ENCODE results near the gene NPAS4.
"Not testable (repeated sequence)": the region's sequence is repeated elsewhere in the genome, so short reads cannot be mapped to it uniquely, and the experiment has no call there.

Gene NPAS4

DNA sequence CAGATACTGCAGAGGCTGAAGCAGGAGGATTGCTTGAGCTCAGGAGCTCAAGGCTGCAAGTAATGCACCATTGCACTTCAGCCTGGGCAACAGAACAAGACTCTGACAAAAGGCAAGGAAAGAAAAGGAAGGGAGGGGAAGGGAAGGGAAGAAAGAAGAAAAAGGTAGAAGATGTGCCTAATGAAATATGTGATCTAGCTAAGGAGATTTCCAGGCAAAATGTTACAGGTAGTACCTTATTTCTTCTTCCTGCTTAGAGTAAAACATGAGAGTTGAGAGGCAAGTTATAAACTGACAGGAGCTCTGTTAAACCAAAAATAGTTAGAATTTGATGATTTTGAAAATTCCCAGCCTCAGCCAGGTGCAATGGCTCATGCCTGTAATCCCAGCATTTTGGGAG lies 41.2 kb downstream of the NPAS4 start:
- no peak for TF ChIP-seq Cebpa-rat (IDR thresholded peaks at IDR 0.05)
- Histone ChIP-seq H4K20me1 (0 out of 22 replicates have a peak, but pooled peaks cover 0 to under 1% (median 0%) of the 10 kb centered on the region in 11 experiments), H3K4me1 (peaks cover 41 to 61% (median 54%) of the 10 kb centered on the region in 10 experiments), H3K27me3 (no peaks in the 10 kb centered on the region), H3K9me3 (replicated peaks in 1 of 11) (peaks cover 12 to 26% (median 25%) of the 10 kb centered on the region in 11 experiments; a peak in 16 of 22 replicates), H3K36me3 (no peaks in the 10 kb centered on the region), H3K4me2 (peak overlapping the region in 2 of 11 experiments; percentile 15 to 20; a peak in 2 of 22 replicates), H3K4me3 (no peak overlapping the region), H3K9ac (no peak overlapping the region), H3K27ac (no peak overlapping the region)

- Histone ChIP-seq H3K36me3 (no peaks in the 10 kb centered on the region), H3K27me3 (no peaks in the 10 kb centered on the region), H3K4me2 (0 out of 22 replicates have a peak overlapping the region, but pooled peaks of 1 of the 11 experiments have one; percentile 15), H4K20me1 (peaks cover 0 to 9% (median 7%) of the 10 kb centered on the region in 11 experiments; a peak in 9 of 22 replicates), H3K4me3 (no peak overlapping the region), H3K9ac (no peak overlapping the region), H3K27ac (no peak overlapping the region), H3K4me1 (peaks cover 41 to 60% (median 54%) of the 10 kb centered on the region in 10 experiments), H3K9me3 (replicated peaks in 1 of 11) (peaks cover 12 to 26% (median 25%) of the 10 kb centered on the region in 11 experiments; a peak in 16 of 22 replicates)
- no peak for TF ChIP-seq Cebpa-rat (IDR thresholded peaks at IDR 0.05)
These were observed 42.1 kb downstream of the NPAS4 start for GRCh38 chr11:66462911-66463310.

- H3K27ac ChIP-seq, H3K4me2 ChIP-seq, H3K27me3 ChIP-seq, H3K9ac ChIP-seq, H3K4me3 ChIP-seq, H3K36me3 ChIP-seq: not testable (repeated sequence)
- H3K9me3 ChIP-seq (replicated peaks in 1 of 11): peaks cover 12 to 26% (median 25%) of the 10 kb centered on the region in 11 experiments; a peak in 16 of 22 replicates
- H4K20me1 ChIP-seq: peaks cover 0 to 17% (median 12%) of the 10 kb centered on the region in 11 experiments; a peak in 9 of 22 replicates
- H3K4me1 ChIP-seq: peaks cover 40 to 60% (median 54%) of the 10 kb centered on the region in 10 experiments
These were observed 43.3 kb downstream of the NPAS4 start for GRCh38 chr11:66464116-66464515.

DNA sequence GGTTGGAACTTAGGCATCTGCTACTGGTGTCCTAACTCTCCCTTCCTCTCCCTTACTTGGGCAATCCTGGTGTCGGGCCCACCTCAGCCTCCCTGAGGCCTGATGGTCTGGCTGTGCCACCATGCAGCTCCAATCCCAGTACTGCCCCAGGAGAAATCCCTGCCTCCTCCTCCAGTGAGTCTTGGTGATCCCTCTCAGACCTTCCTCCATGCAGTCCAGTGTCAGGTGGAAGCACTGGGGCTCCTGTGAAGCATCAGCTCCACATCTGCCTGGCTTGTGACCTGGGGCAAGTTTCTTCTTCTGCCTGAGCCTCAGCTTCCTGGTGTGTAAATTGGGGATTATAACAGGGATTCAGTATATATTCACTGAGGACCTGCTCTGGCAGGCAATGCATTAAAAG lies 44.1 kb downstream of the NPAS4 start:
- Histone ChIP-seq H3K4me2 (peak overlapping the region; percentile 90 to 100 (median 96)), H3K9me3 (replicated peaks in 1 of 11) (peaks cover 12 to 26% (median 25%) of the 10 kb centered on the region in 11 experiments; a peak in 16 of 22 replicates), H3K27ac (peak overlapping the region in 8 of 11 experiments; percentile 15 to 73 (median 48); a peak in 12 of 22 replicates), H3K4me3 (peak overlapping the region in 3 of 10 experiments; percentile 9 to 80 (median 64); a peak in 5 of 20 replicates), H3K36me3 (no peaks in the 10 kb centered on the region), H3K9ac (peak overlapping the region in 7 of 11 experiments; percentile 7 to 84 (median 80); a peak in 10 of 22 replicates), H3K4me1 (peaks cover 38 to 57% (median 52%) of the 10 kb centered on the region in 10 experiments), H4K20me1 (peaks cover 0 to 17% (median 12%) of the 10 kb centered on the region in 11 experiments; a peak in 9 of 22 replicates), H3K27me3 (no peaks in the 10 kb centered on the region)
- TF ChIP-seq Cebpa-rat (IDR thresholded peaks at IDR 0.05): no peak

GRCh38 chr11:66465373-66466224 lies 44.8 kb downstream of the NPAS4 start:
- no peak for TF ChIP-seq Cebpa-rat (IDR thresholded peaks at IDR 0.05)
- Histone ChIP-seq H3K4me1 (peaks cover 38 to 64% (median 56%) of the 10 kb centered on the region in 10 experiments), H3K27me3 (no peaks in the 10 kb centered on the region), H3K36me3 (peaks cover 0 to 2% (median 0%) of the 10 kb centered on the region in 11 experiments; a peak in 3 of 22 replicates), H3K9ac (peak overlapping the region in 10 of 11 experiments; percentile 7 to 84 (median 80); a peak in 17 of 22 replicates), H3K4me3 (peak overlapping the region; percentile 64 to 84 (median 74)), H3K9me3 (replicated peaks in 1 of 11) (peaks cover 12 to 26% (median 25%) of the 10 kb centered on the region in 11 experiments; a peak in 16 of 22 replicates), H3K4me2 (peak overlapping the region; percentile 90 to 100 (median 96)), H4K20me1 (peaks cover 0 to 17% (median 12%) of the 10 kb centered on the region in 11 experiments; a peak in 9 of 22 replicates), H3K27ac (peak overlapping the region in 7 of 11 experiments; percentile 26 to 77 (median 49); a peak in 14 of 22 replicates)

GRCh38 chr11:66466225-66467033 lies 45.6 kb downstream of the NPAS4 start, which contains the start of gene PELI3:
PELI3 (plus strand) TSS chr11:66466905; CDS start chr11:66468129, 1,224 bp downstream.
- TF ChIP-seq Cebpa-rat (IDR thresholded peaks at IDR 0.05): no peak
- H3K9me3 ChIP-seq (replicated peaks in 1 of 11): peaks cover 7 to 20% (median 18%) of the 10 kb centered on the region in 11 experiments; a peak in 15 of 22 replicates
- no peaks in the 10 kb centered on the region for H3K27me3 ChIP-seq
- H3K9ac ChIP-seq: peak within 1 kb of the TSS; percentile 65 to 84 (median 80)
- peaks cover 0 to 17% (median 12%) of the 10 kb centered on the region in 11 experiments; a peak in 9 of 22 replicates for H4K20me1 ChIP-seq
- H3K4me2 ChIP-seq: peak within 1 kb of the TSS; percentile 94 to 100 (median 98)
- H3K27ac ChIP-seq: peak within 1 kb of the TSS; percentile 42 to 77 (median 73); a peak in 21 of 22 replicates
- peaks cover 38 to 65% (median 55%) of the 10 kb centered on the region in 10 experiments for H3K4me1 ChIP-seq
- H3K36me3 ChIP-seq: peaks cover 0 to 9% (median 5%) of the 10 kb centered on the region in 11 experiments; a peak in 9 of 22 replicates
- H3K4me3 ChIP-seq: peak within 1 kb of the TSS; percentile 64 to 84 (median 74)

- Histone ChIP-seq H3K36me3 (peaks cover 1 to 14% (median 8%) of the 10 kb centered on the region in 11 experiments; a peak in 15 of 22 replicates), H3K4me3 (peak overlapping the region; percentile 64 to 84 (median 74))
These were observed 46.3 kb downstream of the NPAS4 start for GRCh38 chr11:66467034-66467659.

More at GRCh38 chr11:66467034-66467659, 46.3 kb downstream of the NPAS4 start:
- H3K9ac ChIP-seq: peak overlapping the region; percentile 65 to 84 (median 80)
- TF ChIP-seq Cebpa-rat (IDR thresholded peaks at IDR 0.05): no peak
- peaks cover 0 to 18% (median 12%) of the 10 kb centered on the region in 11 experiments; a peak in 9 of 22 replicates for H4K20me1 ChIP-seq
- peak overlapping the region; percentile 16 to 77 (median 72); a peak in 21 of 22 replicates for H3K27ac ChIP-seq
- no peaks in the 10 kb centered on the region for H3K27me3 ChIP-seq
- H3K9me3 ChIP-seq (replicated peaks in 1 of 11): peaks cover 7 to 19% (median 16%) of the 10 kb centered on the region in 11 experiments; a peak in 14 of 22 replicates
- peak overlapping the region; percentile 94 to 100 (median 98) for H3K4me2 ChIP-seq
- H3K4me1 ChIP-seq: peaks cover 38 to 64% (median 48%) of the 10 kb centered on the region in 10 experiments
